Astrocyte (in vitro differentiated cells and primary cell): ENCODE results near the gene FBP1.
A peak's percentile ranks its signal among the peaks of the same experiment; 100 is the strongest.

ENCODE experiments used
- CTCF ChIP-seq: IDR thresholded peaks from 2 replicates; pipeline ENCODE4 v1.5.1; 2011; ENCODE audit warnings: low read depth, mild to moderate bottlenecking, inconsistent platforms, low read length, moderate library complexity; ENCODE audit not compliant: insufficient read depth
- EZH2 ChIP-seq: IDR thresholded peaks from 2 replicates; pipeline ENCODE4 v1.6.1; 2012; ENCODE audit warnings: mild to moderate bottlenecking, low read length, inconsistent platforms; ENCODE audit not compliant: insufficient read depth

- no peak for TF ChIP-seq CTCF
- peak; percentile 71 for TF ChIP-seq EZH2
Observed at GRCh38 chr9:94639061-94639998, at the start of gene FBP1.
